HEK293 (cell line): ENCODE data around the gene SAE1.

Experiments used
- BCL11A ChIP-seq: fragments of 450-650 bp; formaldehyde crosslinking; IDR thresholded peaks from 2 replicates; pipeline ENCODE4 v1.5.1; 2016; ENCODE audit warnings: low read depth, missing biosample characterization, missing genetic modification characterization
- GLIS1 ChIP-seq: fragments of 450-650 bp; formaldehyde crosslinking; IDR thresholded peaks from 2 replicates; pipeline ENCODE4 v1.5.1; 2016; ENCODE audit warnings: missing biosample characterization, missing genetic modification characterization
- OSR2 ChIP-seq: fragments of 450-650 bp; formaldehyde crosslinking; IDR thresholded peaks from 2 replicates; pipeline ENCODE4 v1.5.1; 2016; ENCODE audit warnings: missing biosample characterization, missing genetic modification characterization
- TCF7L2 ChIP-seq: IDR thresholded peaks from 2 replicates; pipeline ENCODE4 v1.6.1; 2011; ENCODE audit warnings: low read depth, mild to moderate bottlenecking, inconsistent platforms, low read length, moderate library complexity, borderline replicate concordance
- YY1 ChIP-seq: fragments of 450-650 bp; formaldehyde crosslinking; IDR thresholded peaks from 2 replicates; pipeline ENCODE4 v1.5.1; 2018; ENCODE audit warnings: missing biosample characterization, missing genetic modification characterization
- ZFHX2 ChIP-seq: fragments of 450-650 bp; formaldehyde crosslinking; conservative IDR thresholded peaks from 2 replicates; pipeline ENCODE4 v1.5.1; 2016; ENCODE audit warnings: missing biosample characterization, missing genetic modification characterization
- ZFP3 ChIP-seq: fragments of 450-650 bp; formaldehyde crosslinking; IDR thresholded peaks from 2 replicates; pipeline ENCODE4 v1.5.1; 2016; ENCODE audit warnings: low read depth, missing biosample characterization, missing genetic modification characterization
- ZNF114 ChIP-seq: fragments of 450-650 bp; formaldehyde crosslinking; IDR thresholded peaks from 2 replicates; pipeline ENCODE4 v1.5.0; 2017; ENCODE audit warnings: missing biosample characterization, missing genetic modification characterization
- ZNF121 ChIP-seq: fragments of 450-650 bp; formaldehyde crosslinking; IDR thresholded peaks from 2 replicates; pipeline ENCODE4 v1.5.1; 2016; ENCODE audit warnings: missing biosample characterization, missing genetic modification characterization
- ZNF133 ChIP-seq: fragments of 450-650 bp; formaldehyde crosslinking; IDR thresholded peaks from 2 replicates; pipeline ENCODE4 v1.5.1; 2016; ENCODE audit warnings: missing biosample characterization, missing genetic modification characterization
- ZNF266 ChIP-seq: fragments of 450-650 bp; formaldehyde crosslinking; IDR thresholded peaks from 2 replicates; pipeline ENCODE4 v1.5.1; 2016; ENCODE audit warnings: missing biosample characterization, missing genetic modification characterization, low read depth
- ZNF274 ChIP-seq, 2 experiments: fragments of 200-500 bp in 1 of 2; fragments of 450-650 bp in 1 of 2; sonication (Bioruptor generic) in 1 of 2; formaldehyde crosslinking in 1 of 2; IDR thresholded peaks; 2 replicates each; pipeline versions ENCODE4 v1.5.1 to v1.6.1; 2014 to 2016; ENCODE audit warnings: borderline replicate concordance in 1 of 2, inconsistent platforms in 1 of 2, low read length in 1 of 2, missing biosample characterization in 1 of 2, missing genetic modification characterization in 1 of 2
- ZNF335 ChIP-seq: fragments of 450-650 bp; formaldehyde crosslinking; conservative IDR thresholded peaks from 2 replicates; pipeline ENCODE4 v1.5.1; 2016; ENCODE audit warnings: missing biosample characterization, missing genetic modification characterization
- ZNF341 ChIP-seq: fragments of 450-650 bp; formaldehyde crosslinking; IDR thresholded peaks from 2 replicates; pipeline ENCODE4; 2016; ENCODE audit warnings: low read depth, missing biosample characterization, missing genetic modification characterization
- ZNF423 ChIP-seq: fragments of 450-650 bp; formaldehyde crosslinking; IDR thresholded peaks from 2 replicates; pipeline ENCODE4 v1.5.1; 2016; ENCODE audit warnings: missing biosample characterization, missing genetic modification characterization
- ZNF514 ChIP-seq: fragments of 450-650 bp; formaldehyde crosslinking; IDR thresholded peaks from 2 replicates; pipeline ENCODE4 v1.5.1; 2016; ENCODE audit warnings: missing biosample characterization, missing genetic modification characterization
- ZNF548 ChIP-seq: fragments of 450-650 bp; formaldehyde crosslinking; IDR thresholded peaks from 2 replicates; pipeline ENCODE4 v1.5.1; 2016; ENCODE audit warnings: missing biosample characterization, missing genetic modification characterization
- ZNF561 ChIP-seq: fragments of 450-650 bp; IDR thresholded peaks from 2 replicates; pipeline ENCODE4 v1.5.1; 2018; ENCODE audit warnings: missing biosample characterization, missing genetic modification characterization, borderline replicate concordance
- ZNF600 ChIP-seq: fragments of 450-650 bp; formaldehyde crosslinking; IDR thresholded peaks from 2 replicates; pipeline ENCODE4 v1.5.1; 2016; ENCODE audit warnings: missing biosample characterization, missing genetic modification characterization
- ZNF623 ChIP-seq: fragments of 450-650 bp; formaldehyde crosslinking; IDR thresholded peaks from 2 replicates; pipeline ENCODE4 v1.5.1; 2016; ENCODE audit warnings: missing biosample characterization, missing genetic modification characterization
- ZNF626 ChIP-seq: fragments of 450-650 bp; sonication (Bioruptor Pico); formaldehyde crosslinking; IDR thresholded peaks from 2 replicates; pipeline ENCODE4 v1.5.1; 2018; ENCODE audit warnings: missing biosample characterization, missing genetic modification characterization, inconsistent platforms
- ZNF792 ChIP-seq: fragments of 450-650 bp; formaldehyde crosslinking; IDR thresholded peaks from 2 replicates; pipeline ENCODE4 v1.5.1; 2016; ENCODE audit warnings: missing biosample characterization, missing genetic modification characterization
- ZNF843 ChIP-seq: fragments of 450-650 bp; formaldehyde crosslinking; IDR thresholded peaks from 2 replicates; pipeline ENCODE4 v1.5.1; 2016; ENCODE audit warnings: missing biosample characterization, missing genetic modification characterization
- ZSCAN30 ChIP-seq: fragments of 450-650 bp; IDR thresholded peaks from 2 replicates; pipeline ENCODE4 v1.5.1; 2018; ENCODE audit warnings: missing biosample characterization, mild to moderate bottlenecking, missing genetic modification characterization, moderate library complexity
- TF ChIP-seq, protein P1 (sequence below): fragments of 450-650 bp; formaldehyde crosslinking; IDR thresholded peaks from 2 replicates; pipeline ENCODE4 v1.5.1; 2017; ENCODE audit warnings: missing biosample characterization, missing genetic modification characterization
- TF ChIP-seq, protein P2 (sequence below): fragments of 450-650 bp; formaldehyde crosslinking; IDR thresholded peaks from 2 replicates; pipeline ENCODE4 v1.5.1; 2017; ENCODE audit warnings: missing biosample characterization, mild to moderate bottlenecking, missing genetic modification characterization, moderate library complexity
- TF ChIP-seq, protein P3 (sequence below): fragments of 450-650 bp; formaldehyde crosslinking; IDR thresholded peaks from 2 replicates; pipeline ENCODE4 v1.5.1; 2017; ENCODE audit warnings: missing biosample characterization, missing genetic modification characterization
- TF ChIP-seq, protein P4 (sequence below): fragments of 450-650 bp; formaldehyde crosslinking; IDR thresholded peaks from 2 replicates; pipeline ENCODE4 v1.5.1; 2017; ENCODE audit warnings: missing biosample characterization, missing genetic modification characterization
- TF ChIP-seq, protein P5 (sequence below): fragments of 450-650 bp; formaldehyde crosslinking; optimal IDR thresholded peaks from 2 replicates; pipeline ENCODE3; 2016; ENCODE audit warnings: missing biosample characterization, mild to moderate bottlenecking, missing genetic modification characterization
- TF ChIP-seq, protein P6 (sequence below): fragments of 450-650 bp; formaldehyde crosslinking; IDR thresholded peaks from 2 replicates; pipeline ENCODE4 v1.5.1; 2016; ENCODE audit warnings: missing biosample characterization, missing genetic modification characterization

SAE1 gene

DNA sequence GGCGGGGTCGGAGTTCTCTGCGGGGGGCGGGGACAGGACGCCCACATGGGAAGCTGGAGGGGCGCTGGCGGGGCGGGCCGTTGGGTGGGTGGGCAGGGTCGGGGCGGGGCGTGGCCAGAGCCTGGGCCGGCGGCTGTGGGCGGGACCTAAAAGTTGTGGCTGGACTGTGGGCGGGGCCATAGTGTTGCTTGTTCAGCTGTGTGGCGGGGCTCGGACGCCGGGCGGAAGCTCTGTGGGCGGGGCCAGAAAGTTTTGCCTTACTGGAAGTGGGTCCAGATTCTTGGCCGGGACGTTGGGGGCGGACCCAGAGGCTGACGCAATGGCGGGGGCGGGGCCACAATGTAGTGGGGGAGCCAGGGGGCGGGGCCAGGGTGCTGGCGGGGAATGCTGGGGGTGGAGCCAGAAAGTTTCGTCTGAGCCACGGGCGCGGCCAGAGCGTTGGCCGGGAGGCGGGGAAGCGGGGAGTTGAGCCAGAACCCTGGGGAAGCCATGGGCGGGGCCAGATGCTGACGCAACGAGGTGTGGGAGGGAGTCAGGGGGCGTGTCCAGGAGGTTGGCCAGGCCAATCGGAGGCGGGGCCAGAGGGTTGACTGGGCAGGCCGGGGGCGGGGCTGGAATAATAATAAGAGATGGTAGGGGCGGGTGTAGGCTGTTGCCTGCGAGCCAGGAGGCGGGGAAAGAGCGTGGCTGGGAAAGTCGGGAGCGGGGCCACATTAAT lies 126.2 kb downstream of the SAE1 start (continued):
- TF ChIP-seq, protein P1, sequence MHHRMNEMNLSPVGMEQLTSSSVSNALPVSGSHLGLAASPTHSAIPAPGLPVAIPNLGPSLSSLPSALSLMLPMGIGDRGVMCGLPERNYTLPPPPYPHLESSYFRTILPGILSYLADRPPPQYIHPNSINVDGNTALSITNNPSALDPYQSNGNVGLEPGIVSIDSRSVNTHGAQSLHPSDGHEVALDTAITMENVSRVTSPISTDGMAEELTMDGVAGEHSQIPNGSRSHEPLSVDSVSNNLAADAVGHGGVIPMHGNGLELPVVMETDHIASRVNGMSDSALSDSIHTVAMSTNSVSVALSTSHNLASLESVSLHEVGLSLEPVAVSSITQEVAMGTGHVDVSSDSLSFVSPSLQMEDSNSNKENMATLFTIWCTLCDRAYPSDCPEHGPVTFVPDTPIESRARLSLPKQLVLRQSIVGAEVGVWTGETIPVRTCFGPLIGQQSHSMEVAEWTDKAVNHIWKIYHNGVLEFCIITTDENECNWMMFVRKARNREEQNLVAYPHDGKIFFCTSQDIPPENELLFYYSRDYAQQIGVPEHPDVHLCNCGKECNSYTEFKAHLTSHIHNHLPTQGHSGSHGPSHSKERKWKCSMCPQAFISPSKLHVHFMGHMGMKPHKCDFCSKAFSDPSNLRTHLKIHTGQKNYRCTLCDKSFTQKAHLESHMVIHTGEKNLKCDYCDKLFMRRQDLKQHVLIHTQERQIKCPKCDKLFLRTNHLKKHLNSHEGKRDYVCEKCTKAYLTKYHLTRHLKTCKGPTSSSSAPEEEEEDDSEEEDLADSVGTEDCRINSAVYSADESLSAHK (tag by site-specific recombination) = no peak
- TF ChIP-seq ZNF548 = no peak
- TF ChIP-seq ZNF623 (tag by site-specific recombination) = no peak
- TF ChIP-seq, protein P2, sequence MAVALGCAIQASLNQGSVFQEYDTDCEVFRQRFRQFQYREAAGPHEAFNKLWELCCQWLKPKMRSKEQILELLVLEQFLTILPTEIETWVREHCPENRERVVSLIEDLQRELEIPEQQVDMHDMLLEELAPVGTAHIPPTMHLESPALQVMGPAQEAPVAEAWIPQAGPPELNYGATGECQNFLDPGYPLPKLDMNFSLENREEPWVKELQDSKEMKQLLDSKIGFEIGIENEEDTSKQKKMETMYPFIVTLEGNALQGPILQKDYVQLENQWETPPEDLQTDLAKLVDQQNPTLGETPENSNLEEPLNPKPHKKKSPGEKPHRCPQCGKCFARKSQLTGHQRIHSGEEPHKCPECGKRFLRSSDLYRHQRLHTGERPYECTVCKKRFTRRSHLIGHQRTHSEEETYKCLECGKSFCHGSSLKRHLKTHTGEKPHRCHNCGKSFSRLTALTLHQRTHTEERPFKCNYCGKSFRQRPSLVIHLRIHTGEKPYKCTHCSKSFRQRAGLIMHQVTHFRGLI (tag by site-specific recombination) = no peak
- no peak for TF ChIP-seq TCF7L2
- no peak for TF ChIP-seq ZFP3 (tag by site-specific recombination)
- TF ChIP-seq ZNF792 (tag by site-specific recombination) = no peak
- TF ChIP-seq, protein P3, sequence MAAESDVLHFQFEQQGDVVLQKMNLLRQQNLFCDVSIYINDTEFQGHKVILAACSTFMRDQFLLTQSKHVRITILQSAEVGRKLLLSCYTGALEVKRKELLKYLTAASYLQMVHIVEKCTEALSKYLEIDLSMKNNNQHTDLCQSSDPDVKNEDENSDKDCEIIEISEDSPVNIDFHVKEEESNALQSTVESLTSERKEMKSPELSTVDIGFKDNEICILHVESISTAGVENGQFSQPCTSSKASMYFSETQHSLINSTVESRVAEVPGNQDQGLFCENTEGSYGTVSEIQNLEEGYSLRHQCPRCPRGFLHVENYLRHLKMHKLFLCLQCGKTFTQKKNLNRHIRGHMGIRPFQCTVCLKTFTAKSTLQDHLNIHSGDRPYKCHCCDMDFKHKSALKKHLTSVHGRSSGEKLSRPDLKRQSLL (tag by site-specific recombination) = no peak
- TF ChIP-seq, protein P4, sequence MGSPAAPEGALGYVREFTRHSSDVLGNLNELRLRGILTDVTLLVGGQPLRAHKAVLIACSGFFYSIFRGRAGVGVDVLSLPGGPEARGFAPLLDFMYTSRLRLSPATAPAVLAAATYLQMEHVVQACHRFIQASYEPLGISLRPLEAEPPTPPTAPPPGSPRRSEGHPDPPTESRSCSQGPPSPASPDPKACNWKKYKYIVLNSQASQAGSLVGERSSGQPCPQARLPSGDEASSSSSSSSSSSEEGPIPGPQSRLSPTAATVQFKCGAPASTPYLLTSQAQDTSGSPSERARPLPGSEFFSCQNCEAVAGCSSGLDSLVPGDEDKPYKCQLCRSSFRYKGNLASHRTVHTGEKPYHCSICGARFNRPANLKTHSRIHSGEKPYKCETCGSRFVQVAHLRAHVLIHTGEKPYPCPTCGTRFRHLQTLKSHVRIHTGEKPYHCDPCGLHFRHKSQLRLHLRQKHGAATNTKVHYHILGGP (tag by site-specific recombination) = no peak
- TF ChIP-seq ZFHX2 = peak; percentile 90
- TF ChIP-seq ZNF274 (IDR thresholded peaks at IDR 0.05; ENCODE audit: low read length) = no peak
- no peak for TF ChIP-seq ZNF274 (tag by site-specific recombination; IDR thresholded peaks at IDR 0.05; ENCODE audit: borderline replicate concordance)
- no peak for TF ChIP-seq ZNF335 (tag by site-specific recombination)
- TF ChIP-seq ZNF514 (tag by site-specific recombination) = no peak
- no peak for TF ChIP-seq BCL11A (tag by site-specific recombination)
- TF ChIP-seq, protein P5, sequence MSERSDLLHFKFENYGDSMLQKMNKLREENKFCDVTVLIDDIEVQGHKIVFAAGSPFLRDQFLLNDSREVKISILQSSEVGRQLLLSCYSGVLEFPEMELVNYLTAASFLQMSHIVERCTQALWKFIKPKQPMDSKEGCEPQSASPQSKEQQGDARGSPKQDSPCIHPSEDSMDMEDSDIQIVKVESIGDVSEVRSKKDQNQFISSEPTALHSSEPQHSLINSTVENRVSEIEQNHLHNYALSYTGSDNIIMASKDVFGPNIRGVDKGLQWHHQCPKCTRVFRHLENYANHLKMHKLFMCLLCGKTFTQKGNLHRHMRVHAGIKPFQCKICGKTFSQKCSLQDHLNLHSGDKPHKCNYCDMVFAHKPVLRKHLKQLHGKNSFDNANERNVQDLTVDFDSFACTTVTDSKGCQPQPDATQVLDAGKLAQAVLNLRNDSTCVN = no peak
- no peak for TF ChIP-seq ZNF843 (tag by site-specific recombination)
- TF ChIP-seq ZNF266 (tag by site-specific recombination) = no peak
- TF ChIP-seq ZNF600 = no peak
- no peak for TF ChIP-seq ZNF423 (tag by site-specific recombination)
- TF ChIP-seq ZNF114 = no peak
- no peak for TF ChIP-seq ZNF626 (tag by site-specific recombination)
- peak; percentile 54 for TF ChIP-seq GLIS1 (tag by site-specific recombination)
- TF ChIP-seq ZSCAN30 (tag by site-specific recombination) = no peak
- TF ChIP-seq ZNF561 (tag by site-specific recombination) = no peak
- TF ChIP-seq OSR2 (tag by site-specific recombination) = no peak
- TF ChIP-seq, protein P6, sequence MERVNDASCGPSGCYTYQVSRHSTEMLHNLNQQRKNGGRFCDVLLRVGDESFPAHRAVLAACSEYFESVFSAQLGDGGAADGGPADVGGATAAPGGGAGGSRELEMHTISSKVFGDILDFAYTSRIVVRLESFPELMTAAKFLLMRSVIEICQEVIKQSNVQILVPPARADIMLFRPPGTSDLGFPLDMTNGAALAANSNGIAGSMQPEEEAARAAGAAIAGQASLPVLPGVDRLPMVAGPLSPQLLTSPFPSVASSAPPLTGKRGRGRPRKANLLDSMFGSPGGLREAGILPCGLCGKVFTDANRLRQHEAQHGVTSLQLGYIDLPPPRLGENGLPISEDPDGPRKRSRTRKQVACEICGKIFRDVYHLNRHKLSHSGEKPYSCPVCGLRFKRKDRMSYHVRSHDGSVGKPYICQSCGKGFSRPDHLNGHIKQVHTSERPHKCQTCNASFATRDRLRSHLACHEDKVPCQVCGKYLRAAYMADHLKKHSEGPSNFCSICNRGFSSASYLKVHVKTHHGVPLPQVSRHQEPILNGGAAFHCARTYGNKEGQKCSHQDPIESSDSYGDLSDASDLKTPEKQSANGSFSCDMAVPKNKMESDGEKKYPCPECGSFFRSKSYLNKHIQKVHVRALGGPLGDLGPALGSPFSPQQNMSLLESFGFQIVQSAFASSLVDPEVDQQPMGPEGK (tag by site-specific recombination) = peak; percentile 86
- no peak for TF ChIP-seq ZNF133
- TF ChIP-seq ZNF341 = peak; percentile 43; the same call in 1 of the 2 replicates
- no peak for TF ChIP-seq ZNF121 (tag by site-specific recombination)
- TF ChIP-seq YY1 (tag by site-specific recombination) = no peak
